Measurements from ENCODE around the gene ANKS1B.

Gene ANKS1B

DNA sequence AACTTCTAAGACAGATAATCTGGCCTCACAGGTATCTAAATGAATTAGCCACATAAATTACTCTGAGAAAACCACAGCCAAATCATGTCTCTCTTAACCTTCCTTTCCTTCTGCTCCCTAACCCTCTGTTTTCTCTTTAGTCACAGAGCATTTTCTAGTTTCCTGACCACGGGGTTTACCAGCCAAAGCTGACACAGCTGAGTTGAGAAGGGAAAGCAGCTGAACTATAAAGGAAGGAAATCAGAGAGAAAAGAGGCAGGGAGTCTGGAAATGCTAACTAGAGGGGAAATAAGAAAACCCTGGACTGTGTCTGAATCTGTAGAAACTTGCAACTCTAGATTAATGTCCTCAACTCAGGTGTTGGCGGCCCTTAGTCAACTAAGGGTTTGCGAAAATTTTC is 24.4 kb downstream of the ANKS1B start:
- no peak for DNase-seq (ENCODE audit: low read depth)

DNA sequence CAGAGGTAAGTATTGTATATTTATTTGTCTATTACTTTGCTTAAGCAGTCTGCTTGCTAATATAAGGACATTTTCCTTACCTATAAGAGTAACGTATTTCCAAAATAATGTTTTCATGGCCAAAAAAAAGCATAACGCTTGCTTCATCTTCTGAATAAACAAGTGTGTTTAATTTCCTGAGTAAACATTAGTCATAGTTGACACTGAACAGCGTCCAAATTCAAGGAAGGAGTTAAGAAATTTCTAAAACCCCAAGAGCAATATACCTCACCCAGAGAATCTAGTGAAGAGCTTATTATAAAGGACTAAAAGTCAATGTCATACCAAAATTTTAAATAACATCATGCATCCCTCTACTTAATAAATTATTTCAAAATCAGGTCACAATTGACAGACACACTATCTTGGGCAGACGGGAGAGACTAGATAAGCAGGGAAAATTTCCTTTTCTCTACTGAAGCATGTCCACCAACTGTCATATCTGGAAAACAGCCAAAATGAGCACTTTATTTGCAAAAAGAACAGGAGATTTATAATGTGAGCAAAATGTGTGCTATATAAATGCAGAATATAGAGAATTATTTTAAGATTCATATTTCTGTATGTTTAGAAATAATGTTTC is 25.1 kb downstream of the ANKS1B start:
- peak; percentile 61 for DNase-seq (ENCODE audit: low read depth)

DNA sequence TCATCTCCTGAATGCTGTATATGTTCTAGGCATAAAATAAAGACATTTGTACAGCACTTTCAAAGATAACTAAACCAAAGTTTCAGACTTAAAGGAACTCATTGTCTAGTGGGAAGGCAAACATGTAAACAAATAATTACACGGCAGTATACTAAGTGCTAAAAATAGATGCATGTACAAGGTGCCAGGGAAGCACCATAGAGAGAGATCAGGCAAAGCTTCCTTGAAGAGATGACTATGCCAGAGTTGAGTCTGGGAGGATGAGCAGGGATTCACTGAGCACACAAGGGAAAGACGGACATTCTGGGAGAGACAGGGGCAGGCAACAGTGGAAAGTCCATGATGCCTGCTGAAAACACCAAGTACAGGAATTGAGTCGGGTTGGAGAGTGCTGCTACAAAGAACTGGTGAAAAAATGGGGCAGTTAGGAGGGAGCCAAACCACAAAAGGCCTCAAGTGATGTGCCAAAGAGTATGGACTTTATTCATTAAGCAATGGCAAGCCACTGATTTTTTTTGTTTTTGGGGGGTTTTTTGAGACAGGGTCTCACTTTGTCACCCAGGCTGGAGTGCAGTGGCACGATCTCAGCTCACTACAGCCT is 26.8 kb downstream of the ANKS1B start:
- no peak for DNase-seq (ENCODE audit: low read depth)

DNA sequence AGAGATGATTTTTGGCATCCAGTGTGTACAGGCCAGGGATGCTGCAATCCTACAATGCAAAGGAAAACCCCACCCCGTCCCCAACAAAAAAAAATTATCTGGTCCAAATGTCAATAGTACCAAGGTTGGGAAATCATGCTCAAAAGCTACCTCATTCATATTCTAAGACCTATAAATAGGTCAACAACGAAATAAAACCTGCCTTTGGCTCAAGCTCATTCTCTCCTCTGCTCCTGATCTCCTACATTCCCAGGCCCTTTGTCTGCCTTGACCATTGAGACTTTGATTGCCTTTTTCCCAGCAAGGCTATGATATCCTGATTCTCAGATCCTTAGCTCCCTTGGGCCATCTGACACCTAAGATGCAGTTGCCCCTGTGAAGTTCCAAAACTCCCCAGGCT is 30.0 kb downstream of the ANKS1B start:
- no peak for DNase-seq (ENCODE audit: low read depth)

DNA sequence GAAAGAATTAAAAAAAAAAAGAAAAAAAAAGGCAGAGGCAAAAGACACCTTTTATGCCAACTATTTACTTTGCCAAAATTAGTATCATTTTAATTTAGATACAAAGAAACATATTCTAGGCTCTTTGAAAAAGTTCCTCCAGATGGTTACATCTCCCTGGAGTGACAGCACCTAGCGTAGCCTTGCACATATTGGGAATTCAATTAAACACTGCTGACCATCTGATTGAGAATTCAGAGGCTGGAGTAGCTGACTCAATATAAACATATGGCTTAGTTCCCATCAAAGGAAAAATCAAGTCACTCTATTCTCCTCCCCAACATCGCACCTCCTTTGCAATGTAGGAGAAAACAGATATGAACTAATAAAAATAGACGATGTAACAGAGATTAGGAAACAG is 36.4 kb downstream of the ANKS1B start:
- DNase-seq (ENCODE audit: low read depth), result no peak

DNA sequence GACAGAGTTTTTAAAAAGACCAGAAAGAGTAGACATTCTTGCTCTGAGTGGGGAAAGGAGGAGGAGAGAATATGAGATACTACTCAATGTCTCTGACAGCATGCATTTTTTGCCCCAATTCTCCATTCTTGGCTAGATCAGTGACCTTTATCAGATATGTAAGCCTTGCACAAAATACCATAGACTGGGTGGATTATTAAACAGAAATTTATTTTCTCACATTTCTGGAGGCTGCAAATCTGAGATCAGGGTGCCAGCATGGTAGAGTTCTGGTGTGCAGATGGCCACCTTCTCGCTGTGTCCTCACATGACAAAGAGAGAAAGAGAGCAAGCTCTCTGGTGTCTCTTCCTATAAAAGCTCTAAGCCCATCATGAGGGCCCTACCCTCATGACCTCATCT is 38.6 kb downstream of the ANKS1B start:
- no peak for DNase-seq (ENCODE audit: low read depth)

DNA sequence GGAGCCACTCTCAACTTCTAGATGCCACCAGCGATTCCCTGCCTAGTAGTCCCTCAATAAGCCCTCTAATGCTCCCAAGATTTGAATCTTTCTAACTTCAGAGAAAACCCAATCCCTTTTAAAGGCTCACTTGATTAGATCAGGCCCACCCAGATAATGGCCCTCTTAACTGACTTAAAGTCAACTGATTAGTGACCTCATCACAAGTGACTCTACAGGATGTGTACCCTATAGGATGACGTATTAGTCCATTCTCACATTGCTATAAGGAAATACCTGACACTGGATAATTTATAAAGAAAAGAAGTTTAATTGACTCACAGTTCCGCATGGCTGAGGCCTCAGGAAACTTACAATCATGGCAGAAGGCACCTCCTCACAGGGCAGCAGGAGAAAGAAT is 49.1 kb downstream of the ANKS1B start:
- no peak for DNase-seq (ENCODE audit: low read depth)

DNA sequence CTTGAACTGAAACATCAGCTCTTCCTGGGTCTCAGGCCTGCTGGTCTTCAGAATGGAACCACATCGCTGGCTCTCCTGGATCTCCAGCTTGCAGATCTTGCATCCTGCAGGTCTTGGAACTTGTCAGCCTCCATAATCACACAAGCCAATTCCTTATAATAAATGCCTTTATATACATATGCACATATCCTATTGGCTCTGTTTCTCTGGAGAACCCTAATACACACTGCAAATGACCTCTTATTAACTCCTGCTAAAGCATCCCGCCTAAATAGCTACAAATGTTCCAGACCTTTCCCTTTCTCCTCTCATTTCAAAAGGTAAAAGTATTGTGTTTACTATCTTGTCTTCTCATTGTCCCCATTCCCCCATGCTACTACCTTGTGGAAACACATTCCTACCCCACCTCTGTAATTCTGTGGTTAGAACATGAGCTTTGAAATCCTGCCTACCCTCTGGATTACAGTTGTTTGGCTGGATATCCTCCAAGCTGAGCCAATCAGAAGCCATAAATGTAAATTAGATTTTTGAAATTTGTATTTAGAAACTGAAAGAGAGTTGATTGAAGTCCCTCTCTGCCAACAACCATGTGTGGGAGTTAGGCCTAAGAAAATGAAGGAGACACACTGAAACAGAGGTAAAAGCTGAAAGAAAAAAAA is 58.1 kb downstream of the ANKS1B start:
- DNase-seq (ENCODE audit: low read depth), result no peak

DNA sequence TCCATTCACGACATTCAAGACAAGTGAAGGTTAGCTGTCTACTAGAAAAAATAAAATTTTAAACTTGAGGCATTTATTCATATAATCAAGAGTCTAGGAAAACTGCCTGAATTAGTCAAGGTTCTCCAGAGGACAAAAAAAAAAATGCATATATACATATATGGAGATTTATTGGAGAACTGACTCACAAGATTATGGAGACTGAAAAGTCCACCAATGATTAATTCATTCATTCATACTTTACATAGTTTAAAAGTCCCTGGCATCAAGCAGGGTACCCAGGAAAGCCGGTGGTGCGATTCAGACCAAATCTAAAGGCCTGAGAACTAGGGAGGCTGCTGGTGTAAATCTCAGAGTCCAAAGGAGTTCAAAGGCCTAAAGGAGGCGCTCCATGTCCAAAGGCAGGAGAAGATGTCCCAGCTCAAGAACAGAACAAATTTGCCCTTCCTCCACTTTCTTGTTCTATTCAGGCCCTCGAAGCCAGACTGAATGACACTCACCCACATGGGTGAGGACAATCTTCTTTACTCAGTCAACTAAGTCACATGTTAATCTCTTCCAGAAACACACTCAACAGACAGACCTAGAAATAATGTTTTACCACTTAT is 64.3 kb downstream of the ANKS1B start:
- no peak for DNase-seq (ENCODE audit: low read depth)

DNA sequence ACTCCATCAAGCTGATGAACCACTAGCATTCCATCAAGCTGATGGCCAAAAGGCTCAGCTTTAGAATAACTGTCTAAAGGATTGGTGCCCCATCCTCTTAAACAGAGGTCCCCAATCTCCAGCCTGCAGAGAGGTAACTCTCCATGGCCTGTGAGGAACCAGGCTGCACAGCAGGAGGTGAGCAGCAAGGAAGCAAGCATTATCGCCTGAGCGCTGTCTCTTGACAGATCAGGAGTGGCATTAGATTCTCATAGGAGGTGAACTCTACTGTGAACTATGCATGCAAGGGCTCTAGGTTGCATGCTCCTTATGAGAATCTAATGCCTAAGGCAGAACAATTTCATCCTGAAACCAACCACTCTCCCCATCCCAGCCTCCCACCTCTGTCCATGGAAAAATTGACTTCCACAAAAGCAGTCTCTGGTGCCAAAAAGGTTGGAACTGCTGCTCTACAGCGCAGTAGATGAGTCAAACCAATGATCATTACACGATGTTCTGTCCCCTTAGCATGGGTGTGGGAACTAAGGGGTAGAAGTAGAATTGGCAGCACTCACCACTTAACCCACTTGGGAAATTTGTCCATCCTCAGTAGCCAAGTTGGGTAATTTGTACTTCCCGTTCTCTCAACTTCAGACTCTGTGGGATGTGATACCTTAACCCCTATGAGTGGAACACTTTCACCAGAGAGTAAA is 66.9 kb downstream of the ANKS1B start:
- no peak for DNase-seq (ENCODE audit: low read depth)

DNA sequence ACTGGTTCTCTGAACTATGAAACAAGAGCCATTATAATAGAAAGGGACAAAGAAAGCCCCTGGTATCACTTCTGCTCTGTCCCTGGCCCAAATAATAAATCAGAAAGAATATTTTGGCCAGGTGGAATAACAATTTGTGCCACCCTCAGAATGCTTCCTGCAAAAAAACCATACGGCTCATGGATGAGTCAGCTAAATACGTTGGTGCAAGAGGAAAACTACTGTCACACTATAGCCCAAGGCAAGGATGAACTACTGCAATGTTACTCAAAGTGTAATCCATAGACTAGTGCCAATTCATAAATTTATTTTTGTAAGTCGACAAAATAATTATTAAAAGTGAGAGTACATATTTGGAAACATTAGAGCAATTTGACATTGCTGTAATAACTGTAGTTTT is 68.2 kb downstream of the ANKS1B start:
- DNase-seq (ENCODE audit: low read depth), result no peak

DNA sequence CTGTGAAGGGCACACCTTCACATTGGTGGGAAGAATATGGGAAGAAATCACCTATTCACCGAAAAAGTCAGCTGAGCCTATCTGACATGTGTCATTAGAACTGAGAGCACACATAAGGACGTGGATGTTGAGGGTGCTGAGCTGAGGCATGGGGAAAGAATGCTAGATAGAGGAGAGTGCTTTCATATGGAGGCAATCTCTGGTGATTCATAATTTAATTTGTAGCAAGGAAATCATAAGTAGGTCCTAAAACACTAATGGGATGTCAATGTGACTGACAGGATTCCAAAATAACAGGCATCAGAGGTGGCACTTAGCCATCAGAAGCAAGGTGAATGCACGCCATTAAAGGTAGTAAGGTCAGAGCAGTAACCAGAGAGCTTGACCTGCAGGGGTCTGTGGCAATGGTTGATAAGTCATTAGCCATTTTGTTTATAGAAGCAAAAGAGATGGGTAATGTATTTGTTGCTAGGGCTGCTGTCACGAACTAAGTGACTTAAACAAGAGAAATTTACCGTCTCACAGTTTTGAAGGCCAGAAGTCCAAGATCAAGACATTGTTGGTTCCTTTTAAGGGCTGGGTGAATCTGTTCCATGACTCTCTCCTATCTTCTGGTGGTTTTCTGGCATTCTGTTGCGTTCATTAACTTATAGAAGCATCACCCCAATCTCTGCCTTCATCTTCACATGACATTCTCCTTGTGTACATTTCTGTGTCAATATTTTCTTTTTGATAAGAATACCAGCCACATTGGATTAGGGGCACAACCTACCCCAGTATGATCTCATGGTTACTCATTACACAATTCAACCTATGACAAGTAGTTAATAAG is 69.3 kb downstream of the ANKS1B start:
- peak; percentile 43 for DNase-seq (ENCODE audit: low read depth)

DNA sequence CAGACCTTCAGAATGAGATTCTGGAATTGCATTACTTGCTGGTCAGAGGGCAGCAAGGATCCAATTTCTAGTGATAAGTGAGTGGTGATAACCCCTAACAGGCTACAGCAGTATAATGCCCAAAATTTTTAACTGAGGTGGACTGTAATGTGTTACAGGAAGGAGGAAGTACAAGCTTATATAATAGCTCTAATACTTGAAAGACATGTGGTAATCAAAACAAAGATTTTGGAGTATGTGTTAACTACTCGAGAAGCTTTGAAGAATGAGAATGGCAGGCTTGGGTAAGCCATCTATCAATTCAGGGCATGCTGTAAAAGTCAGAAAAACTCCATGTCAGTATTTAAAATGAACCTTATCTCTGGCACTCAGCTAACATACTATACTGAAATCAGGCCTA is 70.5 kb downstream of the ANKS1B start:
- DNase-seq (ENCODE audit: low read depth), result no peak

DNA sequence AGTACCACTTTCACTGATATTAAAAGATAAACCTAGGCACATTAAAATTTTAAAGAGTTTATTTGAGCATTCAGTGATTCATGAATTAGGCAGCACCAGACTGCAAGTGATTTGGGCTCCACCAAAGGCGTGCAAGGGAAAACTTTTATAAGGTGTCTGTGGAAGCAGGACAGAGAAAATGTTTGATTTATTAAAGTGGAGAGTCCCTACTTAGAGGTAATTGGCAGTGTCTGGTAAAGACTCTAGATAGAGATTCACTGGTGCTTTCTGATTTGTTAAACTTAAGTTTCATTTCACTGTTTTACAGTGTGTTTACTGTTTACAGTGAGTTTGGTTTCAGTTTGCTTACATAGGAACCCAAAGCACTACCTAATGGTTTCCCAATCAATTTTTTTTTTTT is 72.8 kb downstream of the ANKS1B start:
- no peak for DNase-seq (ENCODE audit: low read depth)

DNA sequence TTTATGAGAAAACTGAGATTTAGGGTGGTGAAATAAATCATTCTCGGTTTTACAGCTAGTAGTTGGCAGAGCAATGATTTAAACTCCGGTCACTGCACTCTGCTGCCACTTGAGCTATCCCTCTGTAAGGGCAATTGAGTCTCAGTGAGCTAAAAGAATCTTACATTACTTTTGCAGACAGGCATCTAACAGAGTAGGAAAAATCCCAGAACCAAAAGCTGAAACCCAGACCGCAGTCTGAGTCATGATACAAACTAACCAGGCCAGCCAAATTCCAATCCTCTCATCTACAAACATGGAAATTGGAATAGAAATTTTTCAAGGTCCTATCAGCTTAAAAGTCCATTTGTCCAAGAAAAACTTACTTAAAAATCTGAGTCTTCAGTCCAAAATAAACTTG is 73.7 kb downstream of the ANKS1B start:
- peak; percentile 88 for DNase-seq (ENCODE audit: low read depth)

DNA sequence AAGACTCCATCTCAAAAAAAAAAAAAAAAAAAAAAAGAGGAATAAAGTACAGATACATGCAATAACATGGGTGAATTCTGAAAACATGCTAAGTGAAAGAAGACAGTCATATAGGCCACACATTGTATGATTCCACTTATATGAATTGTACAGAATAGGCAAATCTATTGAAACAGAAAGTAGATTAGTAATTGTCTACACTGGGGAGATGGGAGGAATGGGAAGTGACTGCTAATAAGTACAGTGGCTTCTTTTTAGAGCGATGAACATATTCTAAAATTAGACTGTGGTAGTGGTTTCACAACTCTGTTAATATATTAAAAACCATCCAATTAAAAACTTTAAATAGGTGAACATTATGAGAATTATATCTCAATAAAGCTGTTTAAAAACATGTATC is 74.4 kb downstream of the ANKS1B start:
- DNase-seq (ENCODE audit: low read depth), result no peak

DNA sequence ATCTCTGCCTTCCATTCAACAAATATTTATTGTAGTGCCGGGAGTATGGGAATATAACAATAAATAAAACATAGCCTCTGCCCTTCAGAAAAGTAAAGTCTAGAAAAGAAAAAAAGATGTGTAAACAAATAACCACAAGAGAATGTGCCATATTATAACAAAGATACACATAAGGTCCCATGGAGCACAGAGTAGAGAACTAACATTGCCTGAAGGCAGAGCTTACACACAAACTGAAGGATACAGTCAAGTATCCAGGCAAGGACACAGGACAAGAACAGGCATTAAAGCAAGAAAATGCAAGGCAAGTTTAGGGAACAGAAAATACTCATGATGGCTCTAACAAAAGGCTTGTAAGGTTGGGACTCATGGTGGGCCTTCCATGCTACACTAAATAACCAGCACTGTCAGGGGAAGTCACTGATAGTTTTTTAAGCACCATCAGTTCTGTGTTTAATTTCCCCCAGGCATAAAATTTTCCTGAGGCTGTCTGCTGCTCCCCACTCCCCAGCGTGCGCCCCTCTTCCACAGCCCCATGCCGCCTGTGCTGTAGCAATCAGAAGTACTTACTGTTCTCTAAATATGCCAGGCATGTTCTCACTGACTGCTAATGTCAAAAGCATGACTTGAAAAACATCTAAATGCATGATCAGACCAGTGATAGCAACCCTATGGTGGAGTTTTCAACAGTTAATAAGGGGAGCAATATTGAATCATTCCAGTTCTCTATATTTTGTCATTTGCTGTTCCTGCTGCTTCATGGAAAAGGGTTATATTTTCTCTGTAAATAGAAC is 77.8 kb downstream of the ANKS1B start:
- DNase-seq (ENCODE audit: low read depth), result peak; percentile 1

DNA sequence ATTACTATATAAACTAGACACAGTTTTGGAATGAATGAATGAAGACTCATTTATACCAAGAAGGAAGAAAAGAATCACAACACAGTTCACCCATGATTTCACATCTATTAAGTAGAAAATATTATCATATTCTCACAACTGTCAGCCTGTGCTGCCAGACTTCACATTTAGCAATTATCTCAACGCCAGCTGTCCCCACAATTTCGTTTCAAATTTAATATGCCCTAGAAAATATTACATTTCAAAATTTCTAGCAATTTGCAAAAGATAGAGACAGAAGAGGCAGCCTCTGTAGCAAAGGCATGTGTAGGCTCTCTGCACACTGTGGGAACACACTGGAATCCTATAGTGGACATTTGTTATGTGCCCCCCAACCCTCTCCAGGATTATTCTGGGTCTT is 83.6 kb downstream of the ANKS1B start:
- DNase-seq (ENCODE audit: low read depth), result no peak

DNA sequence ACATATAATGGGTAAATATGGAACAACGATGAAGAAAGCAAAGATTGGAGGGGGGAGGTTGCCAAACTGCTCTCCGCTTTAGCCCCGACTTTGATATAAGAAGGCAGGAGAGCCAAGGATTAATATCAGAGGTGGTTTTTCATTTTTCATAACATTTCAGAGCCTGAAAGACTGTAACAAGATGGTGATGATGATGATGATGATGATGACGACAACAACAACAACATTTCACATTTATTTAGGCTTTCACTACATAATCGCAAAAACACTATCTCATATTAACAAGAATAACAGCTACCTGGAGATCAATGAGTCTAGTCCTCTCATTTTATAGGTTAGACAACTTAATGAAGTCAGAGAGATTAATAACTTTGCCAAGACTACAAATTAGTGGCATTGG is 86.1 kb downstream of the ANKS1B start:
- DNase-seq (ENCODE audit: low read depth), result no peak

DNA sequence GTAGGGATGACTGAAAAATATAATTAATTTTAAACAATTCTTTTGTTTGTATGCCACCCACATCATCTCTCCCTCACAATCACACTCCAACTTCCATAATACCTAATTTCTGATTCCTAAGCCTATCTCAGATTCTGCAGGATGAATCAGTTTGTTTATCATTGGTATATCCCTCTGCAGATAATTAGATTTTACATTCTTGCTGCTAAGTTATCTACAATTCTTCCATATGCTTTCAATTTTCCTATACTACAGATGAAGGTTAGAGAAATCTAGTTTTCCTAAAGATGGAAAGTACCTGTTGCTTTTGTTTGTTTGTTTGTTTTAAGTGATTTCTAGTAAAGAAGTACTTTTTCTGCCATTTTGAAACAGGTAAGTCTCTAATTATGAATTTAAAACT is 105.3 kb downstream of the ANKS1B start:
- DNase-seq (ENCODE audit: low read depth), result no peak

DNA sequence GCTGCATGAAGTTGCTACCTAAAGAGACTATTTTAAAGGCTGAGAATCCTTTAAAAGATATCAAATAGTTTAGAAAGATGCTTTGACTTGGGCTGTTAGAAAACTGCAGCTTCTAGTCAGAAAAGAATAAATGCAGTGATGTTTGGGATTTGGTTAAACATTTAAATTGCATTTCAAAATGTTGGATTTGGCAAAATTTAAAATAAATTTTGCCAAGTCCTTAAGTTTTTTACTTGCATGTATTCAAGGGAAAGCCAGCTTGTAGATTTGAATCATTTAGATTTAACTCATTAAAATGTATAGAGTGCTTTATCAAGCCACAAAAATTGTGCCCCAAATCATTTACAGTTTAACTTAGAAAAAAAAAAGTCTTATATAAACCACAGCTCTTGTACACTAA is 109.7 kb downstream of the ANKS1B start:
- DNase-seq (ENCODE audit: low read depth), result no peak
